LNCAP (cell line): ENCODE measurements around the gene ACSM2A.

Experiments used
- CTCF ChIP-seq: fragments of 450-650 bp; IDR thresholded peaks from 2 replicates; pipeline ENCODE4 v1.5.1; 2017; ENCODE audit warnings: mild to moderate bottlenecking

Gene ACSM2A

GRCh38 chr16:20515688-20516090, 64.4 kb downstream of the ACSM2A start:
- TF ChIP-seq CTCF, result no peak

- no peak for TF ChIP-seq CTCF
Observed at GRCh38 chr16:20517149-20517548, 65.8 kb downstream of the ACSM2A start.

- TF ChIP-seq CTCF, result no peak
Observed at GRCh38 chr16:20519231-20519630, 67.9 kb downstream of the ACSM2A start.

- no peak for TF ChIP-seq CTCF
Observed at GRCh38 chr16:20520103-20520502, 68.8 kb downstream of the ACSM2A start.
